Activated CD8-positive, alpha-beta memory T cell treated with anti-CD3 and anti-CD28 coated beads, Interleukin-2, amount 50 U/mL, for 4 hours (primary cell): ENCODE data around the gene CENPU.
A peak's percentile ranks its signal among the peaks of the same experiment; 100 is the strongest.
"Not testable (repeated sequence)": the region's sequence is repeated elsewhere in the genome, so short reads cannot be mapped to it uniquely, and the experiment has no call there.

ENCODE experiments used
- DNase-seq: peaks from one replicate; pipeline ENCODE4 v3.0.0-alpha.2; 2020

The CENPU gene

DNA sequence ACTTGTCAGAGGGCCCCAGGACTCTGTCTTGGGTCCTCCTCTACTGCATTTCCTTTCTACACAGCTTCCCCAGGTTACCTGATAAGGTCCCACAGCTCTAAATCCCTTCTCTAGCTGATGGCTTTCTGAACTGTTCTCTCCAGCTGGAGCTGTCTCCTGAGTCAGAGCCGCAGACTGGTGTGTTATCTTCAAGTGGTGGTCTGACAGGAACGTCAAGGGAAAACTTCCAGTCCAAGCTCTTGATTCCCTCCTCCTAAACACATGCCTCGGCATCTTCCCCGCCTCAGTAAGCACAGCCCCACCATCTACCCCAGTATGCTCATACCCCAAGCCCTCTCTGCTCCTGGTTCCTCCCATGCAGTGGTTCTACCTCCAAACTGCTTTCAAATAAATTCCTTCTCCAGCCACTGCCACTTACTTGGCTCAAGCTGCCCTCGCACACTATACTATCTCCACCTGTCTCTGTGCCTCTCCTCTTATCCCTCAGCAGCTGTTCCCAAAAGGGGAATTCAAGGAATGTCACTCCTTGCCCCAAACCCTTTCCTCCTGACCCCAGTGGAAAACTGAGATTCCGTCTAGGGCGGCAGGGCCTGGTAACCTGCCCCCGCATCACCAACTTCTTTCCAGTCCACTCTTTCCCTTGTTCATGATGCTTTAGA lies 17.2 kb upstream of the CENPU start:
- DNase-seq: no peak

DNA sequence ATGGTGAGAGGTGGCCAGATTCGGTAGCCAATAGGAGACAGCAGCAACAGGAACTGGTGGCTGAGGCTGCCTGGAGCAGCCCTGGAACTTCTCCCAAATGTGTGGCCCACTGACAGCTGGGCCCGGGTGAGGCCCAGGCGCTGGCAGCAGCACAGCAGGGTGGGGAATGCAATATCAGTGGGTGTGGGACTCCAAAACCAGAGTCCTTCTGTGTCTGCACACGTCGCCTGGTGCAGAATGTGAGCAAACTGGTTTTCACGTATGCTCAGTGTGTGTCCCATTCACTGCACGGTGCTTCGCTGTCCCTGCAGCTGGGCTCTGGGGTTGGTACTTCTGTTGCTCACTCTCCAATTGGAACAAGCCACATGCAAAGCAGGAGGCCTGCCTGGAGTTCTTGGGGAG lies 14.4 kb upstream of the CENPU start:
- no peak for DNase-seq

DNA sequence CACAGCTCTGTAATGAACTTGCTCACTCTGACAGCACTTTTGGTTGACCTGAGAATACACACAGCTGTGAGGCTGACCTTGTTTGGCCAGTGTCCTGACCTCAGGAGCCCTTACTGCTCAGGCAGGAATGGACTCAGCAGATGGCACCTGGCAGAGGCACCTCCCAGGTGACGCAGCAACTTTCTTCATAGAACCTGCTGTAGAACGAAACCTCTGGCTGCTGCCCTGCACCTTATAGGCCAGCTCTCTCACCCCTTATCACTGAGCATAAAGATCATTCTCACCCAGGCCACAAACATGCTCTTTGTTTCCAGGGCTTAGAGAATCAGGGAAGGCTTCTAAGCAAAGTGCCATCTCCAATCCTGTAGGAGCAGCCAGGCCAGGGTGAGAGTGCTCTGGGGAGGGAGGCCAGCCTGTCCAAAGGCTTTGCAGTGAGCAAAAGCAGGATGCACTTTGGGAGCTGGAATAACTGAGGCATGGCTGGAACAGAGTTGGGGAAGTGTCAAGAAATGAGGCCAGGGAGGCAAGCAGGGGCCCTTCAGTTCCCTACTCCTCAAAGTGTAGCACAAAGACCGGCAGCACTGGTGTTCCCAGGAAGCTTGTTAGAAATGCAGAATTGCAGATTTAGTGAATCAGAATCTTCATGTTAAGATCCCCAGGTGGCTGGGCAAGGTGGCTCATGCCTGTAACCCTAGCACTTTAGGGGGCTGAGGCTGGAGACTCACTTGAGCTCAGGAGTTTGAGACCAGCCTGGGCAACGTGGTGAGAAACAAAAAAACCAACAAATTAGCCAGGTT lies 13.3 kb upstream of the CENPU start:
- DNase-seq: no peak

DNA sequence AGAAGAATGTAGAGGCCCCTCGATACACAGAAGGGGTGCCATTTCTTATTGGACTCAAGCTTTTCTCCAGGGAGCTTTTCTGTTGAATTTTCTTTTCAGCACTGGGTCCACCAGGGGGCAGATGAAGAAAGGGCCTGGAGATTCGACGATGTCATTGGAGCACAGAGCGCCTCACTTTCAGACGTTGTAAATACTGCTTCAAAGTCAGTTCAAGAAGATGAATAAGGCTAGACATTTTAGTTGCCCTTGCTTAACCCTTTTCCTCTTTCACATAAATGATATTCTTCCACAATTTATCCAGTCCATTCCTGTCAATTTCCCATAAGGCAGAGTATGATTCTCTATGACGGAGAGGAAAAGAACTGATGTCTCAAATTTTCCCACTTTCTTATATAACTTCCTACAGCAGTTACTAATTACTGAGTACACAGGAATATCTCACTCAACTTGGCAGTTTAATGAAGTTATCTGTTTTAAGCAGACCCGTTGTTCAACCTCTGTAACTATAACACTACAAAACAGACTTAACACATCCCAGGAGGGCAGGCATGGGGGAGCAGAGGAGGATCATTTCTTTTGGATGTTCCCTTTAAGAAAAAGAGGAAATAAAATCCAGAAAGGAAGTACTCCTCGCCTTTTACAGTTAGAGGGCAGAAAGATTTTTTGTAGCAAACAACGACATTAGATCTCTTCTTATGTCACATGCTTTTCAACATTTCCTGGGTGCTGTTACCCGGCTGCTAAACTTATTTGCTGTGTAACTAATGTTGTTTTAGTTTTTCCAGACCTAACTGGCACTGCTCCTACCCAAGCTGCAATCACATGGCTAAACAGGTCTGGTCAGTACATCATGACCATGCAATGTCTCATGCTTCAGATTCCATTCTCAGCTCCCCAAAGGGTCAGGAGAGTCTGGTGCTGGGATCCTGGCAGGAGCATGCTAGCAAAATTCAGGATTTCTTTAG lies 12.2 kb upstream of the CENPU start:
- DNase-seq: peak; percentile 76

DNA sequence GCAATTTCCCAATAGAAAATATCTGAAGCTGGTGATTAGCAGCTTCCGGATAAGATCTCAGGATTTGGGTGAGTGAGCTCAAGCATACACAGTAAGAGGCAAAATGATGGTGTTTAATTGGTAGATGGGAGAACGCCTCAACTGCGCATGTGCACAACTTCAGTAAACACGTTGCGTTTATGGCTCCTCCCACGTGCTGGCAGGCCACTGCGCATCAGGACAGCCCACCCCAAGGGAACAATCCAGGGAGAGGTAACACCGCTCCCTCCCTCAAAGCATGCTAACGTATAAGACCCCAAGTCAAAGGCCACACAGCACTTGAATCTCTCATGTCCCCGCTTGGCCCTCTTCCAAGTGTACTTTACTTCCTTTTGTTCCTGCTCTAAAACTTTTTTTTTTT lies 10.3 kb upstream of the CENPU start:
- DNase-seq: no peak

DNA sequence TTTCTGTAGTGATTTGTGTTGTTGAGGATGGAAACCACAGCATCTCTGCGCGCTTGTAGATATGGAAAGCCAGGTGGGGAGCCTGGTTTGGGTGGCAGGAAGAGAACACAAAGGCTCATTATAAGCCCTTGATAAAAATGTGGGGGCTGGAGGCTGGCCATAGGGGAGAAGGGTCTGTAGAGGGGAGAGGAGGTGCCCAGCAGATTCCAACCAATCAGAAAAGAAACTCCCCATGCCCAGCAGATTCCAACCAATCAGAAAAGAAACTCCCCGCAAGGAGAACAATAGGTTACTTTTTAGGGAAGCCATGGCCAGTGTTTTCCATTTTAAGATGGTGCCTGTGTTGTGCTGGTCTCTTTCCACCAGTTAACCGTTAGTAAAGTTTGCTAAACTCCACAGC lies 9.8 kb upstream of the CENPU start:
- no peak for DNase-seq

DNA sequence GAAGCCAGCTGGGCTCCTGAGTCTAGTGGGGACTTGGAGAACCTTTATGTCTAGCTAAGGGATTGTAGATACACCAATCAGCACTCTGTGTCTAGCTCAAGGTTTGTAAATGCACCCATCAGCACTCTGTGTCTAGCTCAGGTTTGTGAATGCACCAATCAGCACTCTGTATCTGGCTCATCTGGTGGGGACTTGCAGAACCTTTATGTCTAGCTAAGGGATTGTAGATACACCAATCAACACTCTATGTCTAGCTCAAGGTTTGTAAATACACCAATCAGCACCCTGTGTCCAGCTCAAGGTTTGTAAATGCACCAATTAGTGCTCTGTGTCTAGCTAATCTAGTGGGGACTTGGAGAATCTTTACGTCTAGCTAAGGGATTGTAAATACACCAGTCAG lies 7.8 kb upstream of the CENPU start:
- DNase-seq: not testable (repeated sequence)

DNA sequence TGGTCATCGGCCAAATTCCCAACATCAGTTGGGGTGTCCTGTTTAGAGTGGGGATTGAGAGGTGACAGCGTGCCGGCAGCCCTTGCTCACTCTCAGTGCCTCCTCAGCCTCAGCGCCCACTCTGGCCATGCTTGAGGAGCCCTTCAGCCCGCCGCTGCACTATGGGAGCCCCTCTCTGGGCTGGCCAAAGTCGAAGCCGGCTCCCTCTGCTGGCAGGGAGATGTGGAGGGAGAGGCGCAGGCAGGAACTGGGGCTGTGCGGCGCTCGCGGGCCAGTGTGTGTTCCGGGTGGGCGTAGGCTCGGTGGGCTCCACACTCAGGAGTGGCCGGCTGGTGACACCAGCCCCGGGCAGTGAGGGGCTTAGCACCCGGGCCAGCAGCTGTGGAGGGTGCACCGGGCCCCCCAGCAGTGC lies 7.1 kb upstream of the CENPU start:
- no peak for DNase-seq

DNA sequence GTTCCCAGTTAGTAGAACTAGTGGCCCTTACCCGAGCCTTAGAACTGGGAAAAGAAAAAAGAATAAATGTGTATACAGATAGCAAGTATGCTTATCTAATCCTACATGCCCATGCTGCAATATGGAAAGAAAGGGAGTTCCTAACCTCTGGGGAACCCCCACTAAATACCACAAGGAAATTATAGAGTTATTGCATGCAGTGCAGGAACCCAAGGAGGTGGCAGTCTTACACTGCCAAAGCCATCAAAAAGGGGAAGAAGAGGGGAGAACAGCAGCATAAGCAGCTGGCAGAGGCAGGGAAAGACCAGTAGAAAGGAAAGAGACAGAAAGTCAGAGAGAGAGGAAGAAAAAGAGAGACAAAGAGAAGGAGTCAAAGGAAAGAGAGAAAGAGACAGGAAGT lies 5.7 kb upstream of the CENPU start:
- DNase-seq: not testable (repeated sequence)

DNA sequence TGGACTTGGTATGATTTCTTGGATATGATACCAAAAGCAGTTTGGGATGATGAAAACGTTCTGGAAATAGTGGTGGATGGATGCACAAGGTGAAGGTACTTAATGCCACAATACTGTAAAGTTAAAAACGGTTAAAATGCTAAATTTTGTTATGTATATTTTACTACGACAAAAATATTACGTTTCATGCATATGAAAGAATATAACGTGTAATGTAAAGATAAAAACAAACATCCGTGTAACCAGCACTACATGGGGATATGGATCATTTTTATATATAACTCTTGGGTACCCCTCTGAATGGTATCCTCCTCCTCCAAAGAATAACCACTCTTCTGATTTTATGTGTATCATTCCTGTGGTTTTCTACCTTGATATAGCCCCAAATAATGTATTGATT lies 862 bp upstream of the CENPU start:
- DNase-seq: no peak

DNA sequence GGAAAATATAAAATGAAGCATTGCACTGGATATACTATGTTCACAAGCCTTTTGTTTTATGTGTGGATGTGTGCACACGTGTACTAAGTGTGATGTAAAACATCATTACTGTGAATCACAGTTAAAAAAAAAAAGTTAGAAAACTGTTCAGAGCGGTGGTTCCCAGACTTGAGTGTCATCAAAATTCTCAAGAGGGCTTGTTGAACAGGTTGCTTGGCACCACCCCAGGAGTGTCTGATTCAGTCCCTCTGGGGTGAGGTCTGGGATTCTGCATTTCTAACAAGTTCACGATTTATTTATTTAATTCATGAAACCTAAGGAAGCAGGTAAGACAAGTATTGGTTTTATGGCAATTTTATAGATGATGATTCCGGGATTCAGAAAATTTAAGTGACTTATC lies 1.8 kb downstream of the CENPU start:
- DNase-seq: no peak

DNA sequence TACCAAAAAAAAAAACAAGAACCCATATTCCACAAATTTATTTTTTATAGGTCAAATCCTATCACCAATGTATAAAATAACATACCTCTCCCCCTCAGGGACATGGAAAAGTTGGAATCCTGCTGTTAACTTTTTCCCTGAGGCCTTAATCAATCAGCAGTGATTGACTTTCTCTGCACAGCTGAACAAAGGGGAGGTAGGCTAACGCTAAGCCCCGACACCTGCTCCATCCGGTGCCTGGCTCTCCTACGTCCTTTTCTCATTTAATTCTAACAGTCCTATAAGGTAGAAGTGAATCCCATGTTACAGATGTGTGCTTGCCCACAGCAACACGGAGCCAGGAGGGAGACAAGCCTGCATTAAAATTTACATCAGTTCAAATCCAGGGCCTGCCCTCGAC lies 2.8 kb downstream of the CENPU start:
- DNase-seq: no peak

DNA sequence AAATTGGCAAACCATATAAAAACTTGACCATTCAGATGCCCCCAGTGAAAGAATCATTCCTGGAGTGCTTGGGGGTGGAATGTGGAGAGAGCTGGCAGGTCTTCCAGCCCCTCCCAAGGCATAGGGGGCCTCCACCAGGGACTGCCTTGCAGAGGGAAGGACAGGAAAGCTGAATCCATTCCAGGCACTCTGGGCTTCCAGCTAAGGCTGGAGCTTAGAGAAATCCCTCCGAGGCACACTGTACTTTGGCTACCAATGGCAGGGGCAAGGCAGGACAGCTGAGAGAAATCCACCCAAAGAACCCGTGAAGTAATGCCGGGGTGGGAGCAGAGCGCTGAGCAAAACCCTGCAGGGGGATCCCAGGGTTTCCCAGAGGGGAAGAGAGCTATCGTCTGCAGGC lies 4.0 kb downstream of the CENPU start:
- no peak for DNase-seq

DNA sequence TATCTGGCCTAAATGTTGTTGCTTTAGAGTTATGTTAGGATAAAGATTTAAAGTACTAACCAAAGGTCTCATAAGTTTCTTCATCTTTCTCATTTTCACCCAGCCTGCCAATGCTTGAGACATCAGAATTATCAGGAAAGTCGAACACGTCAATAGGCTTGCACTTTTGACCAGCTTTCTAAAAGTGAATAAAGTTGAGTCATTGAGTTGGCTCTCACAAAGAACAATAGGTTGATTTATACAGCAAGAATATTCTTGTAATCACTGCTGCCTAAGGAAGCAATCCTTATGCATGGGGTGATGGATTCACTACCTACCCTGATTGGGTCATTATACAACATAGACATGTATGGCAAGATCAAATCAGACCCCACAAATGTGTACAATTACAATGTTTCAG lies 5.0 kb downstream of the CENPU start:
- DNase-seq: no peak

DNA sequence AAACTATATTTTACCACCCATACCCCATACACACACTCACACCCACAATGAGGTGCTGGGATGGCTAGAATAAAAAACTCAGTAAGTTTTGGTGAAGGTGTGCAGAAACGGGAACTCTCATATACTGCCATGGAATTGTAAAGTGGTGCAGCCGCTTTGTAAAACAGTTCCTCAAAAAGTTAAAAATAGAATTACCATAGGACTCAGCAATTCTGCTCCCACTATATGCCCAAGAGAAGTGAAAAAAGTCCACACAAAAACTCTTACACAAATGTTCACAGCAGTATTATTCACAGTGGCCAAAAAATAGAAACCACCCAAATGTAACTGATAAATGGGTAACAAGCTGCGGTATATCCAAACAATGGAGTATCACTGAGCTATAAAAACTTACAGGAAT lies 6.5 kb downstream of the CENPU start:
- no peak for DNase-seq

DNA sequence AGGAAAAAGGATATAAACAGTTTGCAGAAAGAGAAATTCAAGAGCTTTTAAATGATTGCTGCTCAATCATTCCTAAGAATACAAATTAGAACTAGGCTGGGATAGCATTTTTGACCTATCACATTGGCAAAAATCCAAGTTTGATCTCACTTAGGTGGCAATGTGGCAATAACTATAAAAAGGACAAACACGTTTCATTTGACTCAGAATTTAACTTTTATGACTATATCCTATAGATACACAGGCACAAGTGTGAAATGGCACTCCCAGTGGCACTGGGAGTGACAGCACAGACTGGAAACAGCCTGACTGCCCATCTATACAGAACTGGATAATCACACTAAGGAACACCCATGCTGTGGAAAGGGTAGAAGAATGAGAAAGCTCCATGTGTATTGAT lies 11.1 kb downstream of the CENPU start:
- DNase-seq: no peak

DNA sequence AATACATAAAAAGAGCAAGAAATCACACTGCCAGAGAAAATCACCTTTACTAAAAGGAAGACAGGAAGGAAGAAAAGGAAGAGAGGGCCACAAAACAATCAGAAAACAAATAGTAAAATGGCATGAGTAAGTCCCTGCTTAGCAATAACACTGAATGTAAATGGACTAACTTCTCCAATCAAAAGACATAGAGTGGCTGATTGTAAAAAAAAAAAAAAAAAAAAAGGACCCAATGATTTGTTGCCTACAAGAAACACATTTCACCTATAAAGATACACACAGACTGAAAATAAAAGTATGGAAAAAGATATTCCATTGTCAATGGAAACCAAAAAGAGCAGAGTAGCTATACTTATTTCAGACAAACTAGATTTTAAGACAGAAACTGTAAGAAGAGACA lies 12.6 kb downstream of the CENPU start:
- no peak for DNase-seq

DNA sequence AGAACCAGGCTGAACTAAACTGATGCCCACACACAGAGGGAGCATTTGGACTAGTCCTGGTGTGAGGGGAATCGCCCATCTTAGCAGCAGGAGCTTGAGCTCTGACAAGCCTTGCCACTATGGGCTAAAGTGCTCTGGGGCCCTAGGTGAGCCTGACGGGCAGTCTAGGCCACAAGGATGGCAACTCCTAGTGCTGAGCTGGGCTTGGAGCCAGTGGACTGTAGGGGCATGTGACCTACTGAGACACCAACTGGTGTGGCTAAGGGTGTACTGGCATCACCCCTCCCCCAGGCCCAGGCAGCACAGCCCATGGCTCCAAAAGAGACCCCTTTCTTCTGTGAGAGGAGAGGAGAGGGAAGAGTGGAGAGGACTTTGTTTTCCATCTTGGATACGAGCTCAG lies 14.5 kb downstream of the CENPU start:
- no peak for DNase-seq

DNA sequence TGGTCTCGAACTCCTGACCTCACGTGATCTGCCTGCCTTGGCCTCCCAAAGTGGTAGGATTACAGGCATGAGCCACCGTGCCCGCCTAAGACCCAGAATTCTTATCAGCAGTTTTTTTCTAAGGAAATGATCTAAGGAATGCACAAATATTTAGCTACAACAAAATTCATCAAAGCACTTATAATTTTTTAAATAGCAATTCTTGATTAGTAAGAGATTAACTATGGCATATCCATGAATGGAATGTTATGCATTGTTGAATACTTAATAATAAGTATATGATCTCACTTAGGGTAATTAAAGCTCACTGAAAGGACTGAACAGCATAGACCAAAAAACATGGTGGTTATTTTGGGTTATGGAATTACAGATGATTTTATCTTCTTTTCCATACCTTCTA lies 18.4 kb downstream of the CENPU start:
- no peak for DNase-seq

DNA sequence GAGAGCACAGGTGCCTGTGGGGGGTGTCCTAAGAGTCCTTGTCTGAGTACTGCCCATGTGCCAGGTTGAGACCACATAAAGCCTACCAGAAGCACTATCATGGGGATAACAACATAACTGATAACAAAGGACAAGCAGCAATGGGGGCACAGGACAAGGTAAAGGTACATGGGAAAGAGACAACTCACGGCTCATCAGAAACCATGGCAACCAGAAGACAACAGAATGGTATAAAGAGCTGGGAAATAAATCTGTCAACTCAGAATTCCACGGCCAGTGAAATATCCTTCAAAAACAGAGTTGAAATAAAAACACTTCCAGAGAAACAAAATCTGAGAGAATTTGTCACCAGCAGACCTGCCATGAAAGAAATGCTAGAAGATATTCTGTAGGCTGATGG lies 20.0 kb downstream of the CENPU start:
- DNase-seq: no peak

DNA sequence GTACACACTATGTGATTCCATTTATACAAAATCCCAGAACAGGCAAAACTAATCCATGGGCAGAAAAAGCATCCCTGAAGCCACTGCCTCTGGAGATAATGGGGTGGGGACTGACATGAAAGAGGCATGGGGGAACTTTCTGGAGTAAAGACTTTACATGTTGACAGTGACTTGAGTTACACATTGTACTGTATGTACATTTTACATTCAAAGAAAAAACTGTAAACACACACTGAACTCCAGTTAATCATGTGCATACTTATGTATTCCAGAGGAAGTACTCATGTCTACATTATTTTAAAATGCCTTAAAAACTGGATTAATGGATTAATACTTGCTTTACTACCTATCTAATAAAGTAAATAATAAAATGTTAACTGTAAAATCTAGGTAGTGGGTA lies 21.6 kb downstream of the CENPU start:
- DNase-seq: no peak

DNA sequence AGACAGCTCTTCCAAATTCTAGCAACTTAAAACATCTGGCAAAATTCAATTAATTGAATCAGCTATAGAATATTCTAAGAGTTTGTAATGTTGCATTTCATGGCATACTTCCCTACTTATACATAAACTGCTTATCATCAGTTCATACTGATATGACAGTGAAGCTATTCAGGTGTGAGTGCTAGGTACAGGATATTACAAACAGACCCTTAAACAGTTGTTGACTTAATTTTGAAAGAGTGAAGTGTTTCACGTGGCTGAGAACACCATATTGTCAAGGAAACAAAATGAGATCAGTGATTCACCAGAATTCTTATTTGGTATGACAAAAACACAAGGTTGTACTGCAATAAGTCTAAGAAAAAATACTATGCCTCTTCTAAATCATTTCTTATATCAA lies 27.4 kb downstream of the CENPU start:
- DNase-seq: no peak

DNA sequence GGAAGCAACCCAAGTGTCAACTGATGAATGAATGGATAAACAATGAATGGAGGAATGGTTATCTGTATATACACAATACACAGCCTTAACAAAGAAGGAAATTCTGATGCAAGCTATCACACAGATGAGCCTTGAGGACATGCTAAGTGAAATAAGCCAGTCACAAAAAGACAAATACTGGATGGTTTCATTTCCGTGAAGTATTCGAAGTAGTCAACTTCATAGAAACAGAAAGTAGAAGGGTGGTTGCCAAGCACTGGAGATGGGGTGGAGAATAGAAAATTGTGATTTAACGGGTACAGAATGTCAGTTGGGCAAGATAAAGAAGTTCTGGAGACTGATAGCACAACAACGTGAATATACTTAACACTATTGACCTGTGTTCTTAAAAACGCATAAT lies 28.2 kb downstream of the CENPU start:
- no peak for DNase-seq

DNA sequence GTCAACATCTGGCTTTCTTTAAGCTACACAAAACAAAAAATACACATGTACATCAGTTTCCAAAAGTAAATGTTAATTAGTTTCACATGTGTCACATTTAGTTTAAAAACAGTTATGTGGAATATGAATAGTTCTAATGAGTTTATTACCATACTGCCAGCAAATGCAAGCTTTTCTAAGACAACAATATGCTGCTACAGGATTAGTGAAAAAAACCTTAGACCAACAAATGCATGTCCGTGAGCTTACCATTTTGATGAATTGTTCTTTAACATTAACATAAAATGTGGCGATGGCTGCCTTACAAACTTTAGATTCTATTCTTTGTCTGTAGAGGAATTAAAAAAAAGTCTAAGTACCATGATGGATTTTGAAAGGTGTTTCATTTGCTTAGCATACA lies 31.8 kb downstream of the CENPU start:
- DNase-seq: no peak
